HG02970 (cell line): ENCODE data around the gene GGNBP2.

Source experiments
- ATAC-seq: cut with Tn5 transposase; IDR thresholded peaks from one replicate; pipeline ENCODE4 v1.9.1; 2021; ENCODE audit warnings: mild to moderate bottlenecking, moderate library complexity, moderate number of reproducible peaks; ENCODE audit not compliant: unreplicated experiment, low FRiP score

The GGNBP2 gene

DNA sequence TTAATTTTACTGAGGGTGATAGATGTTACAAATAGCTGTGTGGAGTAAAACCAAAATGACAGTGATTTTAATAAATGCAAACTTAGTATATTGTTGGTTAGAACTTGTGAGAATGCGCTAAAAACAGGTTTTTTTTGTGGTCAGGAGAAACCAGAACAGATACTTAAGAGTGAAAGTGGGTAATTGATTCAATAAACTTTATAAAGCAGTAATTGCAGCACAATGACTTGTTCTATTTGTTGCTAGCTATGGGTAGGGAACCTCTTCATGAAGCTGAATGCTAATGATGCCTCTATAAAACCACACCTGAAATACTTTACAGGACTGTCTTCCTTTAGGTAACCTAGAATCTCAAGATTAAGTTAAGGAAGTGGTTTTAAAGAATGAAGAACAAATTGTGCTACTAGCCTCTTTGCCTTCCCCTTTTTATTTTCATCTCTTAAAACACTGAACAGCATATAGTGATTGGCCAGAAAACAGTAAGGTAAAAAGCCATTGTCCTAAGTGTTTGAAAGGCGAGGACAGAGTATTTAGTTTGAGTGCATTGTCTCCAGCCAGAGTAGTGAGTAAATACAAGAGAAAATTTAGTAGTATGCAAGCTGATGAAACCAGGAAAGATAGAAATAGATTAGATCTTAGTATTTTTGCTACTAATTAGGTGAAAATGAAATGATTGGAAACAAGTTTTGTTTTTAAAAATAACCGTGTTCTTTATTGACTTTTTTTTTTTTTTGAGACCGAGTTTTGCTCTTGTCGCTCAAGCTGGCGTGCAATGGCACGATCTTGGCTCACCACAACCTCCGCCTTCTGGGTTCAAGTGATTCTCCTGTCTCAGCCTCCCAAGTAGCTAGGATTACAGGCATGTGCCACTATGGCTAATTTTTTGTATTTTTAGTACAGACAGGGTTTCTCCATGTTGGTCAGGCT, 6.0 kb downstream of the GGNBP2 start:
- no peak for ATAC-seq

DNA sequence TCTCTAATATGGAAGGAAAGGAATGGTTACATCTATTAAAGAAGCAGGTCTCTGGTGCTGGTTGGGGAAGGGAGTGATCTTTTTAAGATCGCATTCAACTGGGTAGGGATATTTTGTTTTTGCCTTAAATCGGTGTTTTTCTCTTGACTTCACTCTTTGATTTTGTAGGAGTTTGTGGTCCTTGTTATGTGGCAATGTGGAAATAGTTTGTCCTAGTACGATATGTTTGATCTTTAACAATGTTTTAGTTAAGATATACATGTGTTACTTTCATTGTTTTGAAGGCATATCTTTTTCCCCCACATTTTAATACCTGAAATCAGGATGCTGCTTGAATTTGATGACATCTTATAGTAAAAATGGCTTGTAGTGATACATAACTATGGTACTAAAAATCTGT, 8.7 kb downstream of the GGNBP2 start:
- no peak for ATAC-seq

DNA sequence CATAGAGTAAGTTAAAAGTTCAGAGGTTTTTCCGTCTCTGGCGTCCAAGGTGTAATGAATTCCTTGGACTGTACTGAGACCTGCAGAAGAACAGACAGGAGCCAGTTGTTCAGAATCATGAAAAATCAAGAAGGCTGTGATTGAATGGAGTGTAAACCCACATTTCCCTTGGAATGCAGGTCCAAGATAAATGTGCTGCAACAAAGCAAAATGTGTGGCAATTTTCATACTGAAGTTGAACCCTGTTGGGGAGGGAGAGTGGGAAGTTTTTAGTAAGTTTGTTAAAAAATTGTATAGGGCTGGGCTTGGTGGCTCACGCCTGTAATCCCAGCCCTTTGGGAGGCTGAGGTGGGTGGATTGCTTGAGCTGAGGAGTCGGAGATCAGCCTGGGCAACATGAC, 21.4 kb downstream of the GGNBP2 start:
- ATAC-seq = no peak

GRCh38 chr17:36575028-36575427, 30.3 kb downstream of the GGNBP2 start:
- ATAC-seq = no peak

DNA sequence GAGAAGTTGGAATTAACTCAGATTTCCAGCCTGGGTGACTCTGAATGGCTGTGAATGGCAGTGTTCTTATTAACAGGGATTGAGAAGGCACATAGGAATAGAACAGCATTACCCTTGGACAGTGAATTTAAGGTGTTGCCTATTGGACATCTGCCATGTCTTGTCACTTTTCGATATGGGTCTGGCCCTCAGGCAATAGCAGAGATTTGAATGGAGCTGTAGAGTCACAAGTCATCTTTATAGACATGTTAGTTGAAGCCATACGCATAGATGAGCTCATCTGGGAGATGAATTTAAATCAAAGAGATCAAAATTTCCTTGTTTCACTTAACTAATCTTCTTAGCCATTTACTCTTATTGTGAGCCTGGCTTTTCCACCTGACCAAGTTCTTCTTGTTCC, 32.1 kb downstream of the GGNBP2 start:
- ATAC-seq = no peak

DNA sequence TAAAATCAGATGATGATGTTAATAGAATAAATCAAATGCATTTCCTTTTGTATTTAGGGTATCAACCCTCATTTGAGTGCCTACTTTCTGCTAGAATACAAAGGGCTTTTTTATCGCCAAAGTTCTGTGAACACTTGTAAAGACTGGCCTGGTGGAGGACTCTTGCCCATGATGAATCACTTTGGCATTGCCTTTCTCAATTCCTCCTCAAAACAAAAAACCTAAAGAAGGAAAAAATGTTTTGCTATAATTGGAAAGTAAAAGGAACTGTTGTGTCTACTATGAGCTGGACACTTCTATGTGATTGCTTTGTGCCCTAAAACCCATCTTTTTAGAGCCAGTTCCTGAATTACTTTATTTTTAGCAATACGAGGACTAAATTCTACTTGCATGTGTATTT, 34.0 kb downstream of the GGNBP2 start:
- no peak for ATAC-seq

DNA sequence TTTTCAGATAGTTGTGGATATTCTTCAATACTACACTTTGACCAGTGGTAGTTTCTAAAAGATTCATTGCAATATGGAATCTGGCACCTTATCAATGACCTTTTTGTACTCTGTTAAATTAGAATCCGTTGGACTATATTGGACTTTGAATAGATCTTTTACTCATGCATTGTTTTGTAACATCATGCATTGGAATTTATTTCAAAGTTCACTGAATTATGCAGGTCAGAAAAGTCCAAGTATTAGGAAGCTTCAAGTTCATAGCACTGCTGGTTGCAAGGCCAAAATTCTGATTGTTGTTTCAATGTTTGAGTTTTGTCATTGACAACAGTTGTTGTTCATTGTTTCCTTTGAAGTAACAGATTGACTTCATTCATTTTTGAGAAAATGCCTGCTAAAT, 39.1 kb downstream of the GGNBP2 start:
- ATAC-seq = no peak

DNA sequence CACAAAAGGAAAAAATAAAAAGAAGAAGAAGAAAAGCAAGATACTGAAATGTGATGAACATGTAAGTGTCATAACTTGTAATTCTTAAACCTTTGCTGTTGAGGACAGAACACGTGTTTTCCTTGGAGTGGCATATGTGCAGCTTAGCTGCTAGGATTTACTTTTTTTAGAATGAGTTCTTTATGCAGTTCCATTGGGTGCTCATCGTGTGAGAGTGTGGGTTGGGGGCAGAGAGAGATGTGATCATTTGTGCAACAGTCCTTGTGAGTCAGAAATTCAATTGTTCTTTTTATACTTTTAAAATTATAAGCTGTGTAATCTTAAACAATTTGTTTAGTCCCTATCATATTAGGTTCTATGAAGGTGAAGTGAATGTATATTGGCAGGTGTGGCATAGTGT, 41.4 kb downstream of the GGNBP2 start:
- no peak for ATAC-seq

DNA sequence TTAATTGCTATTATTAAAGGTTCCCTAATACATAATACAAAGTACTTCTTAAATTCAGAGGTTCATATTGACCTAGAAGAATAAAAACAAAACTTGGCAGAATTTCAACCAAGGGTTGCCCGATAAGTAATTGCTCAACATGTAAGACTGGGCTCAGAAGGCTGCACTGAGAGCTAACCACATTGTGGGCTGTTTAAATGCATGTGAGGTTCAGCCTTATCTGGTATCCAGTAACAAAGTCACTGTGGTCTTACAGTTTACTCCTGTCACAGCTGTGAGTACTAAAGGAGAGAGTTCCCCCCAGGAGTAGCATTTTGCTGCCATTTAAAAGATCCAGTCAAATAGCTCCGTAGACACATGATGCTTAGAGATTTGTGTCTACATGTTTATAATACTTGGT, 45.4 kb downstream of the GGNBP2 start:
- no peak for ATAC-seq

DNA sequence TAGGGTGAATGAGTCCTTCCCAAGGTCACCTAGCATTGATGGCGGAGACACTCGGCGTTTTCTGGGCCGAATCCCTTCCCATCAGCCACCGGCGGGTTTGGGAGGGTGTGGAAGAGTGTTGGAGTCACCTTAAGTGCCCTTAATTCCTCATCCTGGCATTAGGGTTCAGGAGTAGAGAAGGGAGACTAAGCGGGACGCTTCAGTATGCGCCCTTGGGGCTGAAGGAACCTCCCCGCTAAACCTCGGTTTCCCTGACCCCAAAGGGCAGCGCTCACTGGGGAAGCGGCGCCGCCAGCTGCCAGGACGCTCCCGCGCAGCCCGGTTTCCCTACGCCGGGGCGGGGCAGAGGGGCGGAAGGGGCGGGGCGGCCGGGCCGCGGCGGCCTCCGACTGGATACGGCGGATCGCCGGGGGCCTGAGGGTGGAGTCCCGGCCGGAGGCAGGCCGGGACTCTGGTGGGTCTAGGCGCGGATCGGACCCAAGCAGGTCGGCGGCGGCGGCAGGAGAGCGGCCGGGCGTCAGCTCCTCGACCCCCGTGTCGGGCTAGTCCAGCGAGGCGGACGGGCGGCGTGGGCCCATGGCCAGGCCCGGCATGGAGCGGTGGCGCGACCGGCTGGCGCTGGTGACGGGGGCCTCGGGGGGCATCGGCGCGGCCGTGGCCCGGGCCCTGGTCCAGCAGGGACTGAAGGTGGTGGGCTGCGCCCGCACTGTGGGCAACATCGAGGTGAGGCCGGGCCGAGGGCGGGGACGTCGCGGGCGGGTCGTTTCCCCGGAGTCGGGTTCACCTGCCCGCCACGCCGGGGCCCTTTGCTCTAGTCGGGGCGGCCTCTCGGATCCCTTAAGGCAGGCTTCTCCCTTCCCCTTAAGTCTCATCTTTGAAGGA, 47.0 kb downstream of the GGNBP2 start, which contains the start of gene DHRS11:
Gene DHRS11, plus strand, starts transcription at position 446 of the 882 bp plus-strand sequence. Its CDS starts 131 bp downstream, at position 577.
- peak; percentile 75 for ATAC-seq

DNA sequence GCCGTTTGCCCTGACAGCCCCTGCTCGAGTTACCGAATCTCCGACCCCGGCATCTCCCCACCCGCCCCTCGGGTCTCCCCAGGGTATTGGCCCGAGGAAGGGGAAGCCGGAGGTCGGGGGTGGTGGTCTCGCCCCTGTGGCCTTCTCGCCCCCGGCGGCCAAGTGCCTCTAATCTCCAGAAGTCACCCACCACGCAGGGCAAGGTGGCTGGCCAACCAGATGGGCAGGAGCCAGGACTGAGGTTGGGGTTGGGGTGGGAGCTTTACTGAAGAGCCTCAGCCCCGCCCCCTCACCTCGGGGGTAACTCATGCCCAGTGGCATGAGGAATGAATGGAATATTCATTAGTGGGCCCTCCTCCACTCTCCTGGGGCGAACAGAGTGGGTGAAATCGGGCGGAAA, 47.6 kb downstream of the GGNBP2 start:
- ATAC-seq = no peak

DNA sequence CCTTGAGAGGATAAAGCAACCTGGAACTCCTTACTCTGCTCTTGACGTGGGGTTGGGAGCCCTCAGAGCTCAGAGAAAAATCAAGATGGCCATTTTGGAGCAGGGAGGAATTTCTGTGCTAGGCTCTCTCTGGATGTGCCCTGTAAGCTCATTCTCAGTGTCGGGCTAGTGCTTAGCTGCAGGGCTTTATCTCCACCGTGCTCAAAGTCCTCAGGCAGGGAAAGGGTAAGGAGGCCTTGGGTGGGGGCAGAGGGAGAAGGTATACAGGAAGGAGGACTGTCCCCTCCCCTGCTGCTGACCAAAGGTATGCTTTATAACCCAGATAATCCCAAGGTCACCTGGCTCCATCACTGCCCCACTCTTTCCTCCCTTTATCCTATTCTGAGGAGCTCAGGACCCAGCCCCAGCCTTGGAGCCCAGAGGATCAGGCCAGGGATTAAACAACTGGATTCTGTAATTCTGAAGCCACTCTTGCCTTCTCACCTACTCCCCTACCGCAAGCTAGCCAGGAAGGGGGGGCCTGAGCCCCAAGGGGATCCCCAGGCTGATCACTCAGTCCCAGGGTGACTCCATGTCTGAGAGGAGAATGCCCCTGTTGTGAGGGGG, 48.1 kb downstream of the GGNBP2 start:
- no peak for ATAC-seq

DNA sequence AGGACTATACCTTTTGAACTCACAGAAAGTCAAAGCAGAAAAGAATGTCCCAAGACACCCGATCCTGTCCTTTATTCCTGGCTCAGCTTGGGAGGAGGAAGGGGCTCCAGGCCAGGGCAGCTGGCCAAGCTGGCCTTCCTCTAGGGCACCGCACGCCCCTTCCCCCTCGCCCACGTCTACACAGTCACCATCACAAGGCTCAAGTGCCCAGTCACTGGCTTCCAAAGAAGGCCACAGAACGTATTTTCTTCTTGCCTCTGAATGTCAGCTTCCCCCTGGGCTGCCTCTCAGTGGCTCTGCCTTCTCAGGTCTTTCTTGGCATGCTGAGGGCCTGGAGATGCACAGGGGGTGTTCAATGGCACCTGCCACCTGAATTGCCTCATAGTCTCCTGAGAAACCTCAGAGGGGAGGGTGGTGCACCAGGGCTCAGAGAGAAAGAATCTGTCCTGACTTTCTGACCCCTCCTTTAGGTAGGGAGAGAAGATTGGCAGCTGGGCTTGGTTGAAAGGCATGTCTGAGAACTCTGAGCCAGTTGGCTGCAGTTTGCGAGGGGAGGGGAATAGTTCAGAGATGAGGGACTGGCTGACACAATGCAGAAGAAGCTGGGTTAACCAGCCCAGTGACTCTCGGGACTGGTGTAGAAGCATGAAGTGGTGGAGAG, 49.1 kb downstream of the GGNBP2 start:
- ATAC-seq = no peak

DNA sequence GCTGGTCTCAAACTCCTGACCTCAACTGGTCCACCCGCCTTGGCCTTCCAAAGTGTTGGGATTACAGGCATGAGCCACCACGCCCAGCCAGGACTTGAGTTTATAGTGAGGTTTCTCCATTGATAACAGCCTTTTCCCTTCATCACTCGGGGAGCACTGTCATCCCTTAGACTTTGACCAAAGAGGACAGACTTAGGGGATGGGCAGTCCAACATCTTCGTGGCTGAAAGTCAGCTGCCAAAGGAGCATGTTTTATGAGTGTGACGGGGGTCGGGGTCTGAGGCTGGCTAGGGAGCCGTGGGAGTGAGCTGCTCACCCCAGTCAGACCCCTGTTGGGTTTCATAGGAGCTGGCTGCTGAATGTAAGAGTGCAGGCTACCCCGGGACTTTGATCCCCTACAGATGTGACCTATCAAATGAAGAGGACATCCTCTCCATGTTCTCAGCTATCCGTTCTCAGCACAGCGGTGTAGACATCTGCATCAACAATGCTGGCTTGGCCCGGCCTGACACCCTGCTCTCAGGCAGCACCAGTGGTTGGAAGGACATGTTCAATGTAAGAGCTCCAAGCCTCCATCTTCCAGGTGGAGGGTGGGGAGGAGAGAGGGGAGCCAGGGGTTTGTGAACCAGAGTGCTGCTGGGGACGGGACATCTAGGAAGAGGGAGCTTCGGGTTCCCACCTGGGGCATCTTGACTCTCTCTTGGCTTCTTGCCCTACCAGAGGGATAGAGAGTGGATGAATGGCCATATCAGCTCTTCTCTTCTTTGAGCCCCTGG, 50.1 kb downstream of the GGNBP2 start:
- no peak for ATAC-seq

DNA sequence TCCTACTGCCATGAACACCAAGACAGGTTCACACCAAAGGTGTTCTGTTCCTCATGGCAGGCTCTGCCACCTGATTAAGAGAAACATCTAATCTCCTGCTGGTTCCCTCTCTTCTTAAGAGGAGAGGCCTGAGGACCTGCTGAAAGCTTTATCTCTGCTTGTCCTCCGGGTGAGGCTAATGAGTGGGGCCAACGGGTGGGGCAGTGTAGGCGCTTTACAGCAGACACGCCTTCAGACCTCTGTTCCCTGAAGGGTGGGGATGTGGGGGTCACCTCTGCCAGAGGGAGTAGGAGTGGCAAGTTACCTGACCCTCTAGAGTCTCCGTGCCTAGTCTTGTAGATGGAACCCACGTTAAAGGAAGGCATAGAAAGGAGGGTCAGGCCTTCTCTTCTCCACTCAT, 52.5 kb downstream of the GGNBP2 start:
- no peak for ATAC-seq

DNA sequence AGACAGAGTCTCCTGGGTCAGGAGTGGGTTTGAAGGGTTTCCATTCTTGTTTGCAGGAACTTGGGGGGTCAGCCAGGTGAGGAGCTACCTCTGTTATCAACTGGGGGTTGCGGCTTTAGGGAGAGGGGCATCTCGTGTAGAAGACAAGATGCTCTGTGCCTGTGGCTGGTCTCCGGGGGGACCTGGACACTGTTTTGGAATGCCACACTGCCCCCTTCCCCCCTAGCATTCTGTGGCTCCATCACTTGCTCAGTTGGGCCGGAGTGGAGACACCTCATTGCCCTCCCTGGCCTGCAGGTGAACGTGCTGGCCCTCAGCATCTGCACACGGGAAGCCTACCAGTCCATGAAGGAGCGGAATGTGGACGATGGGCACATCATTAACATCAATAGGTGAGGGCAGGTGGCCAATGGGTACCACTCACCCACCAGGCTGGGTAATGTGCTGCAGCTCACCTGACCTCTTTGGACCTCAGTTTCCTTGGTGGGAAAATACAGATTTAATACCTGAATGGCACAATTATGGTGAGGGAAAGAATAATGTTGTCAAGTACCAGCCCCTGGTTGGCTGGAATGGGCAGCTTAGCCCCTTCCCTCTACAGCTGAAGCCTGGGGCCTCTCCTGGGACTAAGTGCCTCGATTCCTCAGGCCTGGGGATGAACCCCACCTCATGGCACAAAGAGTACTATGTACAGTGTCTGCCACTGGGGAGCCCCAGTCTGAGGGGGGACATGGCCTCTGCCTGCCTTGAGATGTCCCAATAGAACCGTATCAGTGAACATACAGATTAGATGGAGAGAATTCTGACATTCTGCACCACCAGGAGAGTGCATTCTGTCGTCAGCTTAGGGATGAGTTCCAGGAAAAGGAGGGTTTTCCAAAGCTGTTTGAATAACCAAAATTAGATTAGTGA, 53.4 kb downstream of the GGNBP2 start:
- no peak for ATAC-seq

GRCh38 chr17:36598951-36599401, 54.3 kb downstream of the GGNBP2 start:
- ATAC-seq = no peak

DNA sequence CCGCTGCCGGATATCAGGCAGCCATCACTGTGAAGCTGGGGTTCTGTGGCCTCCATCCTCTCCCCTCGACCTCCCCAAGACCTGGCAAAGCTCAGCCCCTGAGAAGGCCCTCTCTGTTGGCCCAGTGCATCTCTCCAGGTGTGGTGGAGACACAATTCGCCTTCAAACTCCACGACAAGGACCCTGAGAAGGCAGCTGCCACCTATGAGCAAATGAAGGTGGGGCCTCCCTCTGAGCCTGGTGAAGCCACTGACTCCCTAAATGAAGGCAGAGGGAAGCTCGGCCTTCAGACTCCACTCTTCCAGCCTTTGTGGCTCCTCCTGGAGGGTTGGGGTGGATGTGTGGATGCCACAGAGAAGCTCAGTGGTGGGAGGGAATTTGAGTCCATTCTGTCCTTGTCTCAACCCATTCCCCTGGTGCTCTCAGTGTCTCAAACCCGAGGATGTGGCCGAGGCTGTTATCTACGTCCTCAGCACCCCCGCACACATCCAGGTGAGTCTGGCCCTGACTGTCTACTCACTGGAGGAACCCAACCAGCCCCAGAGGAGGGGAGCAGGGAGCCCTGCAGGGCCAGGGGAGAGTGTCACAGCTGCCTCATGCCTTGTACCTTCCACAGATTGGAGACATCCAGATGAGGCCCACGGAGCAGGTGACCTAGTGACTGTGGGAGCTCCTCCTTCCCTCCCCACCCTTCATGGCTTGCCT, 55.0 kb downstream of the GGNBP2 start:
- ATAC-seq = no peak
